HepG2 (cell line): ENCODE measurements around the gene NIFK. TPM values are rescaled to one million over a fixed set of nuclear protein-coding genes. Genes with fewer than 3 reads are reported as not detected.

Source experiments
- ADNP ChIP-seq: sonication (generic); formaldehyde crosslinking; IDR thresholded peaks from 2 replicates; pipeline ENCODE4 v1.4.0; 2020; ENCODE audit warnings: missing genetic modification reagents
- ARNTL ChIP-seq: sonication (generic); formaldehyde crosslinking; IDR thresholded peaks from 2 replicates; pipeline ENCODE4 v1.4.0; 2020; ENCODE audit warnings: mild to moderate bottlenecking, missing genetic modification reagents
- ATF1 ChIP-seq: IDR thresholded peaks from 2 replicates; pipeline ENCODE4 v1.6.1; 2016; ENCODE audit warnings: mild to moderate bottlenecking, control low read depth
- BRD4 ChIP-seq: sonication (generic); formaldehyde crosslinking; IDR thresholded peaks from 2 replicates; pipeline ENCODE4 v1.4.0; 2020; ENCODE audit warnings: missing genetic modification reagents
- CCAR2 ChIP-seq: fragments of 200-400 bp; formaldehyde crosslinking; optimal IDR thresholded peaks from 2 replicates; pipeline ENCODE3; 2018; ENCODE audit warnings: low read depth, mild to moderate bottlenecking, low read length, moderate library complexity
- CHD2 ChIP-seq: IDR thresholded peaks from 2 replicates; pipeline ENCODE4 v1.6.1; 2011; ENCODE audit warnings: low read depth, low read length, improper control_type of control experiment
- ETV6 ChIP-seq: sonication (generic); formaldehyde crosslinking; conservative IDR thresholded peaks from 2 replicates; pipeline ENCODE4 v1.4.0; 2020; ENCODE audit warnings: missing genetic modification reagents
- GATAD1 ChIP-seq: IDR thresholded peaks from 2 replicates; pipeline ENCODE4 v1.6.1; 2016; ENCODE audit warnings: missing genetic modification reagents, missing compliant biosample characterization
- MZF1 ChIP-seq: sonication (generic); formaldehyde crosslinking; IDR thresholded peaks from 2 replicates; pipeline ENCODE4 v1.8.1; 2023; ENCODE audit warnings: mild to moderate bottlenecking, missing genetic modification reagents, borderline replicate concordance
- NFE2 ChIP-seq: sonication (generic); formaldehyde crosslinking; IDR thresholded peaks from 2 replicates; pipeline ENCODE4 v1.4.0; 2020; ENCODE audit warnings: missing genetic modification reagents
- NFE2L1 ChIP-seq: sonication (generic); formaldehyde crosslinking; IDR thresholded peaks from 2 replicates; pipeline ENCODE4 v1.4.0; 2020; ENCODE audit warnings: missing genetic modification reagents, mild to moderate bottlenecking, borderline replicate concordance
- RELA ChIP-seq: sonication (generic); formaldehyde crosslinking; IDR thresholded peaks from 2 replicates; pipeline ENCODE4 v1.4.0; 2020; ENCODE audit warnings: missing genetic modification reagents
- RXRA ChIP-seq: sonication (generic); formaldehyde crosslinking; IDR thresholded peaks from 2 replicates; pipeline ENCODE4 v1.5.1; 2020; ENCODE audit warnings: missing genetic modification reagents
- SALL1 ChIP-seq: sonication (generic); formaldehyde crosslinking; IDR thresholded peaks from 2 replicates; pipeline ENCODE4 v1.8.0; 2022; ENCODE audit warnings: mild to moderate bottlenecking, missing genetic modification reagents
- SAP130 ChIP-seq: IDR thresholded peaks from 2 replicates; pipeline ENCODE4 v1.6.1; 2016; ENCODE audit warnings: low read depth
- SIX1 ChIP-seq: sonication (generic); formaldehyde crosslinking; IDR thresholded peaks from 2 replicates; pipeline ENCODE4 v1.4.0; 2020; ENCODE audit warnings: missing genetic modification reagents, borderline replicate concordance
- SNRNP70 ChIP-seq: fragments of 200-400 bp; formaldehyde crosslinking; IDR thresholded peaks from 2 replicates; pipeline ENCODE4 v1.6.1; 2017; ENCODE audit warnings: mild to moderate bottlenecking, low read depth, low read length, moderate library complexity
- TAF1 ChIP-seq: sonication (generic); formaldehyde crosslinking; IDR thresholded peaks from 2 replicates; pipeline ENCODE4 v1.4.0; 2020; ENCODE audit warnings: missing genetic modification reagents
- YEATS4 ChIP-seq: sonication (generic); formaldehyde crosslinking; IDR thresholded peaks from 2 replicates; pipeline ENCODE4 v1.4.0; 2020; ENCODE audit warnings: missing genetic modification reagents, borderline replicate concordance
- ZFP1 ChIP-seq: IDR thresholded peaks from 2 replicates; pipeline ENCODE4 v1.6.1; 2016
- ZNF263 ChIP-seq: sonication (generic); formaldehyde crosslinking; IDR thresholded peaks from 2 replicates; pipeline ENCODE4 v1.4.0; 2020; ENCODE audit warnings: missing genetic modification reagents
- ZNF629 ChIP-seq: sonication (generic); formaldehyde crosslinking; conservative IDR thresholded peaks from 2 replicates; pipeline ENCODE4 v1.5.0; 2020; ENCODE audit warnings: missing genetic modification reagents
- ZNF652 ChIP-seq: IDR thresholded peaks from 2 replicates; pipeline ENCODE4 v1.6.1; 2016; ENCODE audit warnings: low read depth, borderline replicate concordance
- ZNF792 ChIP-seq: IDR thresholded peaks from 2 replicates; pipeline ENCODE4 v1.6.1; 2016
- polyA plus RNA-seq, 8 experiments: library from polyadenylated mRNA; depleted of rRNA in 3 of 8; stranded (reverse) in 7 of 8; unstranded in 1 of 8; fragments of >200 nt; fragmentation: Illumina TruSeq in 4 of 8; extraction: Trizol in 4 of 8; gene quantifications; 2 replicates each; pipeline versions ENCODE4 v1.2.1 to v1.2.3, GENCODE V29; 2011 to 2016; ENCODE audit warnings: low read depth in 4 of 8, missing spikeins in 1 of 8, mixed read lengths in 1 of 8; ENCODE audit not compliant: insufficient read depth in 1 of 8
- total RNA-seq, 5 experiments: library from RNA; depleted of rRNA; stranded (reverse); fragments of >200 nt; fragmentation: Illumina TruSeq; extraction: Trizol; gene quantifications; 2 replicates each; pipeline ENCODE4 v1.2.3, GENCODE V29; 2016; ENCODE audit warnings: low read depth in 1 of 5
- TF ChIP-seq, protein P1 (sequence below): sonication (generic); formaldehyde crosslinking; IDR thresholded peaks from 2 replicates; pipeline ENCODE4 v1.5.0; 2020; ENCODE audit warnings: missing genetic modification reagents
- TF ChIP-seq, protein P2 (sequence below): sonication (generic); formaldehyde crosslinking; conservative IDR thresholded peaks from 2 replicates; pipeline ENCODE4 v1.4.0; 2020; ENCODE audit warnings: missing genetic modification reagents
- TF ChIP-seq, protein P3 (sequence below), 2 experiments: IDR thresholded peaks; 2 replicates each; pipeline ENCODE4 v1.6.1; 2011 to 2012; ENCODE audit warnings: low read length in 2 of 2, borderline replicate concordance in 1 of 2, low read depth in 1 of 2, mild to moderate bottlenecking in 1 of 2, moderate library complexity in 1 of 2

NIFK gene
- total and polyA plus RNA-seq, 2 of the 13 experiments (the other 11 are each of a cell fraction or from before 2014, with no cell fraction given) = 19.6 to 105 TPM

DNA sequence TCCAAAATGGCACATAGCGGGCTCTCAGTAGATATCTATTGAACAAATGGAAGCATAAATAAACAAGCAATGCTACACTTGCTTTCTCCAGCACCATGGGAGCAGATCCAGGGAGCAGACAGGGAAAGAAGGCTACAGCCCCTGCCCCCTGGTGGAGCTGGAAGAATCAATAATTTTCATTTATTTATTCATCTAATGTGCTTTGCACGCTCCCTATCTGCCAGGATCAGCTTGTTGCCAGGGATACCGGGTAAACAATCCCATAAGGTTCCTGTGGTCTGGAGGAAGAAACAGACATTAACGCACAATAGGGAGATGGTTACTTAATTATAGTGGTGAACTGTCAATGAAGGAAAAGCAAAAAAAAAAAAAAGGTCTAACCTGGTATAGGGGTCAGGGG is 47.3 kb downstream of the NIFK start (continued):
- TF ChIP-seq MZF1 (CRISPR knock-in tag) (no peak), ADNP (CRISPR knock-in tag) (no peak), ZFP1 (CRISPR knock-in tag) (no peak), NFE2L1 (no peak), ZNF792 (CRISPR knock-in tag) (peak; percentile 89; the same call in 1 of the 2 replicates), GATAD1 (no peak), ATF1 (no peak), RXRA (CRISPR knock-in tag) (no peak), SNRNP70 (no peak), ZNF629 (no peak), SIX1 (CRISPR knock-in tag) (no peak), CCAR2 (no peak), BRD4 (CRISPR knock-in tag) (no peak), ETV6 (no peak), NFE2 (CRISPR knock-in tag) (no peak), SALL1 (peak; percentile 58), TAF1 (CRISPR knock-in tag) (no peak), ZNF652 (no peak), ZNF263 (no peak), RELA (CRISPR knock-in tag) (no peak), ARNTL (CRISPR knock-in tag) (no peak), YEATS4 (CRISPR knock-in tag) (no peak), CHD2 (no peak), SAP130 (CRISPR knock-in tag) (peak; percentile 38; the same call in 1 of the 2 replicates)
- TF ChIP-seq, protein P1, sequence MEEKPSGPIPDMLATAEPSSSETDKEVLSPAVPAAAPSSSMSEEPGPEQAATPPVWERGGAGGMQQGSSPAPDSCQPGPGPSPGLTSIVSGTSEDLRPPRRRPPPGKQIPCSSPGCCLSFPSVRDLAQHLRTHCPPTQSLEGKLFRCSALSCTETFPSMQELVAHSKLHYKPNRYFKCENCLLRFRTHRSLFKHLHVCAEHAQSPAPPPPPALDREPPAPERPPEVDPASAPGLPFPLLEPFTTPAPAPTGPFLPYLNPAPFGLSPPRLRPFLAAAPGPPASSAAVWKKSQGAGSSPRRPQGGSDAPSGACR (CRISPR knock-in tag) = no peak
- TF ChIP-seq, protein P2, sequence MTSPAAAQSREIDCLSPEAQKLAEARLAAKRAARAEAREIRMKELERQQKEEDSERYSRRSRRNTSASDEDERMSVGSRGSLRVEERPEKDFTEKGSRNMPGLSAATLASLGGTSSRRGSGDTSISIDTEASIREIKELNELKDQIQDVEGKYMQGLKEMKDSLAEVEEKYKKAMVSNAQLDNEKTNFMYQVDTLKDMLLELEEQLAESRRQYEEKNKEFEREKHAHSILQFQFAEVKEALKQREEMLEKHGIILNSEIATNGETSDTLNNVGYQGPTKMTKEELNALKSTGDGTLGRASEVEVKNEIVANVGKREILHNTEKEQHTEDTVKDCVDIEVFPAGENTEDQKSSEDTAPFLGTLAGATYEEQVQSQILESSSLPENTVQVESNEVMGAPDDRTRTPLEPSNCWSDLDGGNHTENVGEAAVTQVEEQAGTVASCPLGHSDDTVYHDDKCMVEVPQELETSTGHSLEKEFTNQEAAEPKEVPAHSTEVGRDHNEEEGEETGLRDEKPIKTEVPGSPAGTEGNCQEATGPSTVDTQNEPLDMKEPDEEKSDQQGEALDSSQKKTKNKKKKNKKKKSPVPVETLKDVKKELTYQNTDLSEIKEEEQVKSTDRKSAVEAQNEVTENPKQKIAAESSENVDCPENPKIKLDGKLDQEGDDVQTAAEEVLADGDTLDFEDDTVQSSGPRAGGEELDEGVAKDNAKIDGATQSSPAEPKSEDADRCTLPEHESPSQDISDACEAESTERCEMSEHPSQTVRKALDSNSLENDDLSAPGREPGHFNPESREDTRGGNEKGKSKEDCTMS = no peak
- TF ChIP-seq, protein P3, sequence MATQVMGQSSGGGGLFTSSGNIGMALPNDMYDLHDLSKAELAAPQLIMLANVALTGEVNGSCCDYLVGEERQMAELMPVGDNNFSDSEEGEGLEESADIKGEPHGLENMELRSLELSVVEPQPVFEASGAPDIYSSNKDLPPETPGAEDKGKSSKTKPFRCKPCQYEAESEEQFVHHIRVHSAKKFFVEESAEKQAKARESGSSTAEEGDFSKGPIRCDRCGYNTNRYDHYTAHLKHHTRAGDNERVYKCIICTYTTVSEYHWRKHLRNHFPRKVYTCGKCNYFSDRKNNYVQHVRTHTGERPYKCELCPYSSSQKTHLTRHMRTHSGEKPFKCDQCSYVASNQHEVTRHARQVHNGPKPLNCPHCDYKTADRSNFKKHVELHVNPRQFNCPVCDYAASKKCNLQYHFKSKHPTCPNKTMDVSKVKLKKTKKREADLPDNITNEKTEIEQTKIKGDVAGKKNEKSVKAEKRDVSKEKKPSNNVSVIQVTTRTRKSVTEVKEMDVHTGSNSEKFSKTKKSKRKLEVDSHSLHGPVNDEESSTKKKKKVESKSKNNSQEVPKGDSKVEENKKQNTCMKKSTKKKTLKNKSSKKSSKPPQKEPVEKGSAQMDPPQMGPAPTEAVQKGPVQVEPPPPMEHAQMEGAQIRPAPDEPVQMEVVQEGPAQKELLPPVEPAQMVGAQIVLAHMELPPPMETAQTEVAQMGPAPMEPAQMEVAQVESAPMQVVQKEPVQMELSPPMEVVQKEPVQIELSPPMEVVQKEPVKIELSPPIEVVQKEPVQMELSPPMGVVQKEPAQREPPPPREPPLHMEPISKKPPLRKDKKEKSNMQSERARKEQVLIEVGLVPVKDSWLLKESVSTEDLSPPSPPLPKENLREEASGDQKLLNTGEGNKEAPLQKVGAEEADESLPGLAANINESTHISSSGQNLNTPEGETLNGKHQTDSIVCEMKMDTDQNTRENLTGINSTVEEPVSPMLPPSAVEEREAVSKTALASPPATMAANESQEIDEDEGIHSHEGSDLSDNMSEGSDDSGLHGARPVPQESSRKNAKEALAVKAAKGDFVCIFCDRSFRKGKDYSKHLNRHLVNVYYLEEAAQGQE (IDR thresholded peaks at IDR 0.05; ENCODE audit: borderline replicate concordance in 1 of 2, low read depth in 1 of 2, low read length in 2 of 2) = no peak
